GM12864 (cell line): ENCODE results near the gene ARID5B.

Experiments
- DNase-seq: peaks from one replicate; pipeline ENCODE4 v3.0.0-alpha.2; 2011; ENCODE audit warnings: low read depth
- H3K4me3 ChIP-seq: 2 replicates; pipeline ENCODE4 v1.5.1; 2011; ENCODE audit warnings: mild to moderate bottlenecking, low read depth, low read length, control low read depth
- TF ChIP-seq, protein P1 (sequence below): IDR thresholded peaks from 2 replicates; pipeline ENCODE4 v1.5.1; 2011; ENCODE audit warnings: low read depth, mild to moderate bottlenecking, moderate library complexity, low read length, control low read depth, inconsistent platforms; ENCODE audit errors: missing control alignments

ARID5B gene

DNA sequence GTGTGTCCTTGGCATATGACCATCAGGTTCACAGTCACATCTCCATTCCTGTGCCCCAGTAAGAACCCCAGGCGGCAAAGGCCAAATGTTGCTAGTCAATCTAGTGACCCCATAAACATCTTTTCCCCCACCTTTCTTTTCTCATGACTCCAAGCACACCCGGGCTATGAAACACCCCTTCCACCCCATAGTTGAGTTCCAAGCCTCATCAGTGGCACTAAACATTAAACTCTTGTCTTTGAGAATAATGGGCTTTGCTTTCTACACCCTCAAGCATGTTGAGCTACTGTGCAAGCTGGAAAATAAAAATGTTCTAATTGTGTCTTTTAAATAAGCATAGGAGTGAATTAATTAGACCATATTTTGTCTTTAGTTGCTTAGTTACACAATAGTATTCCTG lies 9.4 kb downstream of the ARID5B start:
- DNase-seq: no peak
- H3K4me3 ChIP-seq: no peak overlapping the region
- TF ChIP-seq, protein P1, sequence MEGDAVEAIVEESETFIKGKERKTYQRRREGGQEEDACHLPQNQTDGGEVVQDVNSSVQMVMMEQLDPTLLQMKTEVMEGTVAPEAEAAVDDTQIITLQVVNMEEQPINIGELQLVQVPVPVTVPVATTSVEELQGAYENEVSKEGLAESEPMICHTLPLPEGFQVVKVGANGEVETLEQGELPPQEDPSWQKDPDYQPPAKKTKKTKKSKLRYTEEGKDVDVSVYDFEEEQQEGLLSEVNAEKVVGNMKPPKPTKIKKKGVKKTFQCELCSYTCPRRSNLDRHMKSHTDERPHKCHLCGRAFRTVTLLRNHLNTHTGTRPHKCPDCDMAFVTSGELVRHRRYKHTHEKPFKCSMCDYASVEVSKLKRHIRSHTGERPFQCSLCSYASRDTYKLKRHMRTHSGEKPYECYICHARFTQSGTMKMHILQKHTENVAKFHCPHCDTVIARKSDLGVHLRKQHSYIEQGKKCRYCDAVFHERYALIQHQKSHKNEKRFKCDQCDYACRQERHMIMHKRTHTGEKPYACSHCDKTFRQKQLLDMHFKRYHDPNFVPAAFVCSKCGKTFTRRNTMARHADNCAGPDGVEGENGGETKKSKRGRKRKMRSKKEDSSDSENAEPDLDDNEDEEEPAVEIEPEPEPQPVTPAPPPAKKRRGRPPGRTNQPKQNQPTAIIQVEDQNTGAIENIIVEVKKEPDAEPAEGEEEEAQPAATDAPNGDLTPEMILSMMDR: no peak

DNA sequence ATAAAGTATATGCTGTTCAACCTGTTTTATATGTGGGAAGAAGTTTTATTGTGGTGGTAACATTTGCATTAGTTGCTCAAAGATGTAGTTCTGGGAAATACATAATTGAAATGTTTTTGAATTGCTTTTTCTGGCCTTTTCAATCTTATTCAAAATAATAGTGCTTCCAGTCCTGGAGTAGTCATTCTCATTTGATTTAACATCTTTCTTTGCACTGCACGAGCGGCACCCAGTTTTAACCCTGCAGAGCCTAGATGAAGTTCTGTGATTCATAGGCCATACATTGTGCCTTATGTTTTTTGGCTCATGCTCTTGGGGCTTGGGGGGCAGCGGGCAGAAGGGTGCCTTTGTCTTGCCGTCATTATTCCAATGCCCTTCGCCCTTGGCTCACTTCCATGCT lies 9.9 kb downstream of the ARID5B start:
- TF ChIP-seq, protein P1: no peak
- no peak overlapping the region for H3K4me3 ChIP-seq
- DNase-seq: no peak

DNA sequence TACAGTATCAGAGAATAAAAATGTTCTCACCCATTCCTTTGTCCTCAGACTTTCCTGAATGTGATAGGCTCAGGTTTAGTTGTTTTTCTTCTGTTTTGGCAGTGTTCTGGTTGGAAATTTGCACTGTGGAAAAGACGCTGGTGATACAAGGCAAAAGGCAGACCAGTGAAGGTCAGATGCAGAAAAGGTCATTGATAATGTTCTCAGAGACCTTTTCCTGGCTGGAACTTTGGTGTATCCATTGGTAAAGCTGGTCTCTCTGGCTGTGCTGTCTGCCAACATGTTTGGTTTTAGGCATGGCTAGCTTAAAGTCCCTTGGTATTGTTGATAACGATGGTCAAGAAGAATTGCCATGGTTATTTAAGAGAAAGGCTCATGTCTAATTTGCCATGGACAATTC lies 11.5 kb downstream of the ARID5B start:
- TF ChIP-seq, protein P1: no peak
- H3K4me3 ChIP-seq: no peak overlapping the region
- DNase-seq: no peak

DNA sequence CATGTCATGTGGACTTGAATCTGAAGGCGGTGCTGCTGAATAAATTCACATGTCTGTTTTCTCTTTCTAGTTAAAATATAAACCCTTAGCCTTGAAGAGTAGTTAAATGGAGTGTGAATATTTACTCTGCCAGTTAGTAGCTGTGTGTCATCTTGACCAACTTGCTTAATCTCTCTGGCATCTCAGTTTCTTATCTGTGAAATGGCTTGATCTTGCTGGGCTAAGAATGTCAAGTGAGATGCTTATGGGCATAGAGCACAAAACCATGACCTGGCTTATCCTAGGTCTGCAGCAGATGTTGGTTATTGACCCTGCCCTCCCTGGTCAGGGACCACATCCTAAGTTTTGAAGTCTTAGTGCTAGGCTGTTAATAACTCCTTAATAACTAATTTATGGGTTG lies 16.6 kb downstream of the ARID5B start:
- no peak for DNase-seq
- TF ChIP-seq, protein P1: no peak

DNA sequence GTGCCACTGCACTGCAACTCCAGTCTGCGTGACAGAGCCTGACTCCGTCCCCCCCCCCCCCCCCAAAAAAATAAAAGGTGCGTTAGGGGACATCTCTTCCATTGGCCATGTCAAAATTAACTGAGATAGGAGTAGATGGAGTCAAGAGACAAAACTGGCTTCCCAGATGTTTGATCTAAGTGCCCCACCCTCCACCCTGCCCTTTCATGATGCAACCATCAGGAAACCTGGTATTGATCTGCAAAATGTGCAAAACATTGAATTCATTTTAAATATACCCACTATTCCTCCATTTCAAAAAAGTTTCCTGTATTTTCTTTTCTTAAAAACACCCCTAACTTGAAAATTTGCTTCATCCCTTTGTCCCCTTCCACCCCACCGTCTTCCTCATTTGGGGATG lies 17.5 kb downstream of the ARID5B start:
- no peak overlapping the region for H3K4me3 ChIP-seq
- TF ChIP-seq, protein P1: no peak
- DNase-seq: no peak

More for the DNA sequence above, 16.6 kb downstream of the ARID5B start:
- no peak overlapping the region for H3K4me3 ChIP-seq

DNA sequence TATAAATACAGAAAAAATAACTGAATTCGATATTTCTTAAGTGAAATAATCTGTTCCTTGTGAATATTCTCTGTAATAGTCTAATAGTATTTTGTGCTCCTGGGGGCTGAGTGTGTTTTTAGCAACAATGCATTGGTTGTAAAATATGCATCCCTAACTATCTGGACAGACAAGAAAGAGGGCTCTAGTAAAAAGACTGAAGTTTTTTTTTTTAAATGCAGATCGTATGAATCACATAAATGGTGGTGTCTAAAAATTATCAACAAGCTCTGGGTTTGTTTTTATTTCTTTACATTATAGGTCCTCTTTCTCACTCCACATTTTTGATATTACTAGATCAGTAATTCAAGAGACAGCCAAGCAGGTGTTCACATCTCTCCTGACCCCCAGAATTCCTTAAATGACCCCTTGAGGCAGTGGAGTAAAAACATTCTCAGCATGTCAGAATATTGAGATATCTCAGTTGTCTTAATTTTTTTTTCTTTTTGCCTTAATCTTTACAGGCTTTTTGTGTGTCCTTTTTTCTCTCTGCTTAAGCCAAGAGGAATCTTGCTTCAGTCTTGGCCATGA lies 18.2 kb downstream of the ARID5B start:
- DNase-seq: no peak
- no peak overlapping the region for H3K4me3 ChIP-seq
- TF ChIP-seq, protein P1: no peak

DNA sequence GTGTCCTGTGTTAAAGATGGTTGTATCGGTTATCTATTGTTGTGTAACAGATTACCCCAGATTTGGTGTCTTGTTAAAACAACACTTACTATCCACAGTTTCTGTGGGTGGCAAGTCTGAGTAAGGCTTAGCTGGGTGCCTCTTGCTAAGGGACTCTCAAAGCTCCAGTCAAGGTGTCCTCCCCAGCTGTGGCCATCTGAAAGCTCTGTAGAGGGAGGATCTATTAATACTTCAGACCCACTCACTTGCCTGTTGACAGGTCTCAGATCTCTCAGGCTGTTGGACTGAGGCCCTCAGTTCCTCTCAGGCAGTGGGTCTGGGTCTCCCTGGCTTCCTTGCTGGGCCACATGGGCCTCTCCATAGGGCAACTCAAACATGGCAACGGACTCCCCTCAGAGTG lies 19.6 kb downstream of the ARID5B start:
- no peak overlapping the region for H3K4me3 ChIP-seq
- no peak for DNase-seq
- TF ChIP-seq, protein P1: no peak
